Fibroblast of lung (primary cell): ENCODE results near the gene PSMD9.

Source experiments
- EZH2 ChIP-seq: IDR thresholded peaks from 2 replicates; pipeline ENCODE4 v1.5.1; 2012; ENCODE audit warnings: low read length, control low read depth, mild to moderate bottlenecking; ENCODE audit errors: missing control alignments
- TF ChIP-seq, protein P1 (sequence below), 2 donors: IDR thresholded peaks in 1 of 2; conservative IDR thresholded peaks in 1 of 2; 1 replicate in 1 of 2; 2 replicates in 1 of 2; pipeline ENCODE4 v1.5.1; 2011 to 2012; ENCODE audit warnings: low read length in 2 of 2, control low read depth in 1 of 2, inconsistent platforms in 1 of 2, low read depth in 1 of 2, mild to moderate bottlenecking in 1 of 2

DNA sequence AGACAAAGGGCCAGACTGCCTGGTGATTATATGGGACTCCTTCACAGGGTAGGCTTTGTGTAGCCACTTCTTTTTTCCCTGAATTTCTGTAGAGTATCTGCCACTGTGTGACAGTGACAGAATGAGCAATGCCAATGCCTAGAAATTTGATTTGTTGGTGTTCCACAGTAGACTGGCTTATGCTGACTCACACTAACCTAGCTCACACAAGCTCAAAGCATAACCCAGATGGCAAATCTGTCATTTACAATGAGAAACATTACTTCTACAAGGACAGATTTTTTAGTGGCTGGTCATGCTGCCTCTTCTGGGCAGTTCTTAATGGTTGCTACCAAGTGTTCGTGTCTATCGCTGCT, 45.7 kb downstream of the PSMD9 start:
- TF ChIP-seq, protein P1, sequence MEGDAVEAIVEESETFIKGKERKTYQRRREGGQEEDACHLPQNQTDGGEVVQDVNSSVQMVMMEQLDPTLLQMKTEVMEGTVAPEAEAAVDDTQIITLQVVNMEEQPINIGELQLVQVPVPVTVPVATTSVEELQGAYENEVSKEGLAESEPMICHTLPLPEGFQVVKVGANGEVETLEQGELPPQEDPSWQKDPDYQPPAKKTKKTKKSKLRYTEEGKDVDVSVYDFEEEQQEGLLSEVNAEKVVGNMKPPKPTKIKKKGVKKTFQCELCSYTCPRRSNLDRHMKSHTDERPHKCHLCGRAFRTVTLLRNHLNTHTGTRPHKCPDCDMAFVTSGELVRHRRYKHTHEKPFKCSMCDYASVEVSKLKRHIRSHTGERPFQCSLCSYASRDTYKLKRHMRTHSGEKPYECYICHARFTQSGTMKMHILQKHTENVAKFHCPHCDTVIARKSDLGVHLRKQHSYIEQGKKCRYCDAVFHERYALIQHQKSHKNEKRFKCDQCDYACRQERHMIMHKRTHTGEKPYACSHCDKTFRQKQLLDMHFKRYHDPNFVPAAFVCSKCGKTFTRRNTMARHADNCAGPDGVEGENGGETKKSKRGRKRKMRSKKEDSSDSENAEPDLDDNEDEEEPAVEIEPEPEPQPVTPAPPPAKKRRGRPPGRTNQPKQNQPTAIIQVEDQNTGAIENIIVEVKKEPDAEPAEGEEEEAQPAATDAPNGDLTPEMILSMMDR (conservative IDR thresholded peaks at IDR 0.05 in 1 of 2, IDR thresholded peaks at IDR 0.05 in 1 of 2; ENCODE audit: low read depth in 1 of 2, low read length in 2 of 2) = no peak
- TF ChIP-seq EZH2 = no peak
